ENCODE data around the gene PLCB2. TPM values are rescaled to one million over a fixed set of nuclear protein-coding genes. Genes with fewer than 3 reads are reported as not detected.

Gene PLCB2, protein sequence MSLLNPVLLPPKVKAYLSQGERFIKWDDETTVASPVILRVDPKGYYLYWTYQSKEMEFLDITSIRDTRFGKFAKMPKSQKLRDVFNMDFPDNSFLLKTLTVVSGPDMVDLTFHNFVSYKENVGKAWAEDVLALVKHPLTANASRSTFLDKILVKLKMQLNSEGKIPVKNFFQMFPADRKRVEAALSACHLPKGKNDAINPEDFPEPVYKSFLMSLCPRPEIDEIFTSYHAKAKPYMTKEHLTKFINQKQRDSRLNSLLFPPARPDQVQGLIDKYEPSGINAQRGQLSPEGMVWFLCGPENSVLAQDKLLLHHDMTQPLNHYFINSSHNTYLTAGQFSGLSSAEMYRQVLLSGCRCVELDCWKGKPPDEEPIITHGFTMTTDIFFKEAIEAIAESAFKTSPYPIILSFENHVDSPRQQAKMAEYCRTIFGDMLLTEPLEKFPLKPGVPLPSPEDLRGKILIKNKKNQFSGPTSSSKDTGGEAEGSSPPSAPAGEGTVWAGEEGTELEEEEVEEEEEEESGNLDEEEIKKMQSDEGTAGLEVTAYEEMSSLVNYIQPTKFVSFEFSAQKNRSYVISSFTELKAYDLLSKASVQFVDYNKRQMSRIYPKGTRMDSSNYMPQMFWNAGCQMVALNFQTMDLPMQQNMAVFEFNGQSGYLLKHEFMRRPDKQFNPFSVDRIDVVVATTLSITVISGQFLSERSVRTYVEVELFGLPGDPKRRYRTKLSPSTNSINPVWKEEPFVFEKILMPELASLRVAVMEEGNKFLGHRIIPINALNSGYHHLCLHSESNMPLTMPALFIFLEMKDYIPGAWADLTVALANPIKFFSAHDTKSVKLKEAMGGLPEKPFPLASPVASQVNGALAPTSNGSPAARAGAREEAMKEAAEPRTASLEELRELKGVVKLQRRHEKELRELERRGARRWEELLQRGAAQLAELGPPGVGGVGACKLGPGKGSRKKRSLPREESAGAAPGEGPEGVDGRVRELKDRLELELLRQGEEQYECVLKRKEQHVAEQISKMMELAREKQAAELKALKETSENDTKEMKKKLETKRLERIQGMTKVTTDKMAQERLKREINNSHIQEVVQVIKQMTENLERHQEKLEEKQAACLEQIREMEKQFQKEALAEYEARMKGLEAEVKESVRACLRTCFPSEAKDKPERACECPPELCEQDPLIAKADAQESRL
- 7.4 and 9.2 TPM in 2 replicates for polyA plus RNA-seq
- 3.2 and 4.1 TPM in 2 replicates for polyA minus RNA-seq

DNA sequence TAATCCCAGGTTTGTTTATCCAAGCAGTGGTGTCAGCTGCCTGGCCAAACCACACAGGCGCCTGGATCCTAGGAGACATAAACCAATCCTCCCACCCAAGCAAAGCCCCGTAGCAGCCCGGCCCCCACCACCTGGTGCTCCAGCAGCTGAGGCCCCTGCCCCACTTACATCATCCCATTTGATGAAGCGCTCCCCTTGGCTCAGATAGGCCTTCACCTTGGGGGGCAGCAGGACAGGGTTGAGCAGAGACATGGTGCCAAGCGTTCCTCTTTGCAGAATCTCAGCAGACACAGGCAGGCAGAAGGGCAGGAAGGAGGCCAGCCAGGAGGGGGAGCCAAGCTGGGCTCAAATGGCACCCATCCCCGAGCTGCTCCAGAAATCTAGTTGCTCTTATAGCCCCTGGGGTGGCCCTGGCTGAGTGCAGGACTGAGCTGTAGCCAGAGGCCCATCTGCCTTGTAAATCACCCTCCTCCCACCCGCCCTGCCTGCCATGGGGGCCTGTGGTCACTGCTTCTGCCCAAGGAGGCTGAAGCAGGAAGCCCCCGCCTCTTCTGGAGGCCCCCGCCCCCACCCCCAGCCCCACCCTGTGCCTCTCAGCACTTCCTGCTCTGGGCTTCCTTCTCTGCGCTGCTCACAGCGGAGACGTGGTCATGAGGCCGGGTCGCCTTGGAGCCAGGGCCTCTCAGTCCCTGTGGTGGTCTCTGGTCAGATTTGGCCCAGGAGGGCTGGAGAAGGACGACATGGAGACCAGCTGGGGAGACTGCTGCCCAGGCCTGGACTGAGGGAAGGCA, at the start of gene PLCB2:
TSS of gene PLCB2 (minus strand) at position 515 of the 791 bp plus-strand sequence. CDS start at position 252, 263 bp downstream.
- Histone ChIP-seq H3F3A (ENCODE audit: insufficient read depth, low read length, poor library complexity, severe bottlenecking) (no peaks in the 10 kb centered on the region), H3K9me2 (ENCODE audit: insufficient read depth, low read length) (no peaks in the 10 kb centered on the region), H2AFZ (ENCODE audit: low read depth, low read length) (no peak within 1 kb of the TSS), H3K4me2 (ENCODE audit: low read length) (no peak within 1 kb of the TSS), H3K9me3 (ENCODE audit: low read length) (no peaks in the 10 kb centered on the region), H4K20me1 (ENCODE audit: insufficient read depth) (no peaks in the 10 kb centered on the region), H3K27me3 (ENCODE audit: insufficient read depth, low read depth, low read length) (no peaks in the 10 kb centered on the region), H3K79me2 (replicated peaks; ENCODE audit: insufficient read depth, low read length) (no peaks in the 10 kb centered on the region), H3K4me3 (ENCODE audit: low read length) (no peak within 1 kb of the TSS), H3K36me3 (ENCODE audit: insufficient read depth, low read length) (no peaks in the 10 kb centered on the region), H3K27ac (ENCODE audit: low read length) (no peak within 1 kb of the TSS), H3K9ac (ENCODE audit: low read length) (no peak within 1 kb of the TSS)
- TF ChIP-seq MXI1 (conservative IDR thresholded peaks at IDR 0.05; ENCODE audit: poor library complexity, severe bottlenecking), result no peak
- no peak for TF ChIP-seq REST (IDR thresholded peaks at IDR 0.05; ENCODE audit: borderline replicate concordance)
- no peak for TF ChIP-seq EP300 (conservative IDR thresholded peaks at IDR 0.05; ENCODE audit: poor library complexity, severe bottlenecking)
- TF ChIP-seq, protein P1, sequence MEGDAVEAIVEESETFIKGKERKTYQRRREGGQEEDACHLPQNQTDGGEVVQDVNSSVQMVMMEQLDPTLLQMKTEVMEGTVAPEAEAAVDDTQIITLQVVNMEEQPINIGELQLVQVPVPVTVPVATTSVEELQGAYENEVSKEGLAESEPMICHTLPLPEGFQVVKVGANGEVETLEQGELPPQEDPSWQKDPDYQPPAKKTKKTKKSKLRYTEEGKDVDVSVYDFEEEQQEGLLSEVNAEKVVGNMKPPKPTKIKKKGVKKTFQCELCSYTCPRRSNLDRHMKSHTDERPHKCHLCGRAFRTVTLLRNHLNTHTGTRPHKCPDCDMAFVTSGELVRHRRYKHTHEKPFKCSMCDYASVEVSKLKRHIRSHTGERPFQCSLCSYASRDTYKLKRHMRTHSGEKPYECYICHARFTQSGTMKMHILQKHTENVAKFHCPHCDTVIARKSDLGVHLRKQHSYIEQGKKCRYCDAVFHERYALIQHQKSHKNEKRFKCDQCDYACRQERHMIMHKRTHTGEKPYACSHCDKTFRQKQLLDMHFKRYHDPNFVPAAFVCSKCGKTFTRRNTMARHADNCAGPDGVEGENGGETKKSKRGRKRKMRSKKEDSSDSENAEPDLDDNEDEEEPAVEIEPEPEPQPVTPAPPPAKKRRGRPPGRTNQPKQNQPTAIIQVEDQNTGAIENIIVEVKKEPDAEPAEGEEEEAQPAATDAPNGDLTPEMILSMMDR (IDR thresholded peaks at IDR 0.05; ENCODE audit: poor library complexity, severe bottlenecking), result no peak
- TF ChIP-seq EZH2 (IDR thresholded peaks at IDR 0.05; ENCODE audit: borderline replicate concordance, insufficient read depth, low read length, poor library complexity, severe bottlenecking), result no peak
- no peak for TF ChIP-seq SMC3 (conservative IDR thresholded peaks at IDR 0.05; ENCODE audit: poor library complexity)
- no peak for TF ChIP-seq TAF1 (IDR thresholded peaks at IDR 0.05; ENCODE audit: low read depth)
- no peak for TF ChIP-seq POLR2AphosphoS5 (IDR thresholded peaks at IDR 0.05)
- no peak for TF ChIP-seq RAD21 (conservative IDR thresholded peaks at IDR 0.05)
